Transverse colon (tissue), 4 donors: ENCODE measurements around the gene NR1D1.

ENCODE experiments used
- CTCF ChIP-seq, 5 experiments: fragments of 200-600 bp in 3 of 5; fragments of 450-650 bp in 2 of 5; sonication (generic) in 3 of 5; IDR thresholded peaks; 1 replicate in 2 of 5; 2 replicates in 3 of 5; pipeline ENCODE4 v1.5.1; 2016 to 2017; ENCODE audit warnings: antibody characterized with exemption in 5 of 5, inconsistent platforms in 3 of 5, mild to moderate bottlenecking in 2 of 5, moderate library complexity in 1 of 5
- POLR2A ChIP-seq: fragments of 450-650 bp; IDR thresholded peaks from one replicate; pipeline ENCODE4 v1.6.1; 2016; ENCODE audit warnings: antibody characterized with exemption, mild to moderate bottlenecking, moderate library complexity
- POLR2AphosphoS5 ChIP-seq, 3 donors: sonication (generic); formaldehyde crosslinking; IDR thresholded peaks; one replicate each; pipeline ENCODE4 v1.6.1; 2016; ENCODE audit warnings: antibody characterized with exemption in 3 of 3

GRCh38 chr17:40130352-40131042 is 30.1 kb upstream of the NR1D1 start:
- TF ChIP-seq CTCF (IDR thresholded peaks at IDR 0.05) = no peak
- no peak for TF ChIP-seq POLR2A
- no peak for TF ChIP-seq POLR2AphosphoS5 (IDR thresholded peaks at IDR 0.05)
